Panc1 (cell line): ENCODE measurements around the gene RPL14. TPM values are rescaled to one million over a fixed set of nuclear protein-coding genes. Genes with fewer than 3 reads are reported as not detected.

Source experiments
- ATAC-seq: fragments of 200-7000 bp; cut with Tn5 transposase; 2 replicates; pipeline ENCODE4 v1.9.1; 2020; ENCODE audit warnings: mild to moderate bottlenecking, moderate library complexity
- BruUV-seq: library from RNA; stranded (reverse); fragments of 400-500 nt; replicated peaks from 2 replicates; lab custom pipeline; 2021; lab: Mats Ljungman, UMichigan
- CTCF ChIA-PET: fragments of 300-600 bp; sonication (Branson Sonifier 250); formaldehyde crosslinking; loops from one replicate; lab custom pipeline; 2022; ENCODE audit warnings: antibody characterized with exemption; lab: Charles Lee
- POLR2A ChIA-PET: fragments of 300-600 bp; sonication (Branson Sonifier 250); formaldehyde crosslinking; loops from one replicate; lab custom pipeline; 2022; ENCODE audit warnings: antibody characterized with exemption; lab: Charles Lee
- DNase-seq: peaks from one replicate; pipeline ENCODE4 v3.0.0-alpha.2; 2010; ENCODE audit warnings: low read depth, low spot score
- H3K27ac ChIP-seq: 2 replicates; pipeline ENCODE4 v1.5.1; 2011; ENCODE audit warnings: mild to moderate bottlenecking, low read length, inconsistent platforms
- H3K27me3 ChIP-seq: fragments of 200-500 bp; sonication (Bioruptor generic); 2 replicates; pipeline ENCODE4 v1.6.0; 2014; ENCODE audit warnings: low read length, inconsistent platforms; ENCODE audit not compliant: control insufficient read depth, insufficient read depth
- H3K36me3 ChIP-seq: fragments of 200-500 bp; sonication (Bioruptor generic); 2 replicates; pipeline ENCODE4 v1.5.1; 2014; ENCODE audit warnings: inconsistent platforms, mild to moderate bottlenecking, low read length, moderate library complexity; ENCODE audit not compliant: control insufficient read depth, insufficient read depth
- H3K4me1 ChIP-seq: 2 replicates; pipeline ENCODE4 v1.5.1; 2011; ENCODE audit warnings: inconsistent platforms, mild to moderate bottlenecking, low read length, moderate library complexity; ENCODE audit not compliant: control insufficient read depth, insufficient read depth
- H3K4me3 ChIP-seq, 2 experiments: 2 replicates each; pipeline ENCODE4 v1.5.1; 2011 to 2012; ENCODE audit warnings: low read depth in 2 of 2, low read length in 2 of 2, mild to moderate bottlenecking in 2 of 2, inconsistent platforms in 1 of 2, moderate library complexity in 1 of 2
- H3K9me3 ChIP-seq: fragments of 200-500 bp; sonication (Bioruptor generic); 2 replicates; pipeline ENCODE4 v1.5.1; 2014; ENCODE audit warnings: low read depth, mild to moderate bottlenecking, inconsistent platforms, low read length, moderate library complexity; ENCODE audit not compliant: control insufficient read depth, insufficient read depth
- POLR2AphosphoS5 ChIP-seq: IDR thresholded peaks from 2 replicates; pipeline ENCODE4 v1.6.1; 2012; ENCODE audit warnings: mild to moderate bottlenecking, low read depth, low read length, moderate library complexity
- SIN3A ChIP-seq: IDR thresholded peaks from 2 replicates; pipeline ENCODE4 v1.6.1; 2012; ENCODE audit warnings: low read depth, mild to moderate bottlenecking, low read length, moderate library complexity, borderline replicate concordance; ENCODE audit not compliant: insufficient read depth
- TCF7L2 ChIP-seq: IDR thresholded peaks from 2 replicates; pipeline ENCODE4 v1.6.1; 2011; ENCODE audit warnings: mild to moderate bottlenecking, low read depth, low read length, inconsistent platforms
- in situ Hi-C: cut with HindIII; loops from 2 replicates; pipeline ENCODE4 v1.10.0; 2016; ENCODE audit warnings: low sequenced_read_pairs, low pct_unique_long_range_greater_than_20kb
- intact Hi-C: fragments of 100-400 bp; cut with micrococcal nuclease; formaldehyde crosslinking; loops from one replicate; pipeline ENCODE4 v1.10.0; 2022; ENCODE audit not compliant: unreplicated experiment
- total RNA-seq: library from RNA; stranded (reverse); gene quantifications from one replicate; pipeline ENCODE4 v1.2.1, GENCODE V29; 2021; ENCODE audit not compliant: unreplicated experiment
- TF ChIP-seq, protein P1 (sequence below), 2 experiments: IDR thresholded peaks; 2 replicates each; pipeline ENCODE4 v1.6.1; 2011 to 2012; ENCODE audit warnings: low read depth in 2 of 2, control low read depth in 1 of 2, low read length in 1 of 2, mild to moderate bottlenecking in 1 of 2, moderate library complexity in 1 of 2; ENCODE audit not compliant: insufficient read depth in 1 of 2
- TF ChIP-seq, protein P2 (sequence below): fragments of 450-650 bp; IDR thresholded peaks from 2 replicates; pipeline ENCODE4 v1.5.1; 2017; ENCODE audit warnings: mild to moderate bottlenecking

RPL14 gene
- total RNA-seq, 1 experiment from 2014 or later, result 1,134 TPM

DNA sequence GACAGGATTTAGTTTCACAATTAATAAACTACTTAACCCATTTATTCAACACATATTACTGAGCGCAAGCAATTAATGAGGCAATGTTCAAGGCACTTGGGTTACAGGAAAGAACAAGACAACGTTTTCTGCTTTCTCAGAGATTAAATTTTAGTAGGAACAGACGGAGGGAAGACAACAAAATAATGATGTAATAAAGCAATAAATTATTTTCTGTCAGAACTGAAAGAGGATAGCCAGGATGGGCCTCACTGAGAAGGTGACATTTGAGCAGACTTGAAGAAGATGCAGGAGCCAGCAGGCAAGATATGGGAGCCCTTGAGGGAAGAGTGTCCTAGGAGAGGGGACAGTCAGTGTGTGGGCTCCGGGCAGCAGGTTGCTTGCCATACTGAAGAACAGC is 11.3 kb upstream of the RPL14 start:
- Histone ChIP-seq H3K9me3 (no peaks in the 10 kb centered on the region), H3K27me3 (no peaks in the 10 kb centered on the region), H3K4me3 (no peak overlapping the region), H3K27ac (no peak overlapping the region), H3K36me3 (no peaks in the 10 kb centered on the region), H3K4me1 (no peaks in the 10 kb centered on the region)
- ATAC-seq (no peak), DNase-seq (no peak)
- ChIA-PET POLR2A (no interaction called here), CTCF (no interaction called here)
- in situ Hi-C loops, result no loop called here
- TF ChIP-seq, protein P1, sequence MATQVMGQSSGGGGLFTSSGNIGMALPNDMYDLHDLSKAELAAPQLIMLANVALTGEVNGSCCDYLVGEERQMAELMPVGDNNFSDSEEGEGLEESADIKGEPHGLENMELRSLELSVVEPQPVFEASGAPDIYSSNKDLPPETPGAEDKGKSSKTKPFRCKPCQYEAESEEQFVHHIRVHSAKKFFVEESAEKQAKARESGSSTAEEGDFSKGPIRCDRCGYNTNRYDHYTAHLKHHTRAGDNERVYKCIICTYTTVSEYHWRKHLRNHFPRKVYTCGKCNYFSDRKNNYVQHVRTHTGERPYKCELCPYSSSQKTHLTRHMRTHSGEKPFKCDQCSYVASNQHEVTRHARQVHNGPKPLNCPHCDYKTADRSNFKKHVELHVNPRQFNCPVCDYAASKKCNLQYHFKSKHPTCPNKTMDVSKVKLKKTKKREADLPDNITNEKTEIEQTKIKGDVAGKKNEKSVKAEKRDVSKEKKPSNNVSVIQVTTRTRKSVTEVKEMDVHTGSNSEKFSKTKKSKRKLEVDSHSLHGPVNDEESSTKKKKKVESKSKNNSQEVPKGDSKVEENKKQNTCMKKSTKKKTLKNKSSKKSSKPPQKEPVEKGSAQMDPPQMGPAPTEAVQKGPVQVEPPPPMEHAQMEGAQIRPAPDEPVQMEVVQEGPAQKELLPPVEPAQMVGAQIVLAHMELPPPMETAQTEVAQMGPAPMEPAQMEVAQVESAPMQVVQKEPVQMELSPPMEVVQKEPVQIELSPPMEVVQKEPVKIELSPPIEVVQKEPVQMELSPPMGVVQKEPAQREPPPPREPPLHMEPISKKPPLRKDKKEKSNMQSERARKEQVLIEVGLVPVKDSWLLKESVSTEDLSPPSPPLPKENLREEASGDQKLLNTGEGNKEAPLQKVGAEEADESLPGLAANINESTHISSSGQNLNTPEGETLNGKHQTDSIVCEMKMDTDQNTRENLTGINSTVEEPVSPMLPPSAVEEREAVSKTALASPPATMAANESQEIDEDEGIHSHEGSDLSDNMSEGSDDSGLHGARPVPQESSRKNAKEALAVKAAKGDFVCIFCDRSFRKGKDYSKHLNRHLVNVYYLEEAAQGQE (IDR thresholded peaks at IDR 0.05; ENCODE audit: insufficient read depth in 1 of 2, low read depth in 2 of 2, low read length in 1 of 2), result no peak
- TF ChIP-seq TCF7L2, result no peak
- TF ChIP-seq POLR2AphosphoS5, result no peak
- TF ChIP-seq SIN3A, result no peak
- TF ChIP-seq, protein P2, sequence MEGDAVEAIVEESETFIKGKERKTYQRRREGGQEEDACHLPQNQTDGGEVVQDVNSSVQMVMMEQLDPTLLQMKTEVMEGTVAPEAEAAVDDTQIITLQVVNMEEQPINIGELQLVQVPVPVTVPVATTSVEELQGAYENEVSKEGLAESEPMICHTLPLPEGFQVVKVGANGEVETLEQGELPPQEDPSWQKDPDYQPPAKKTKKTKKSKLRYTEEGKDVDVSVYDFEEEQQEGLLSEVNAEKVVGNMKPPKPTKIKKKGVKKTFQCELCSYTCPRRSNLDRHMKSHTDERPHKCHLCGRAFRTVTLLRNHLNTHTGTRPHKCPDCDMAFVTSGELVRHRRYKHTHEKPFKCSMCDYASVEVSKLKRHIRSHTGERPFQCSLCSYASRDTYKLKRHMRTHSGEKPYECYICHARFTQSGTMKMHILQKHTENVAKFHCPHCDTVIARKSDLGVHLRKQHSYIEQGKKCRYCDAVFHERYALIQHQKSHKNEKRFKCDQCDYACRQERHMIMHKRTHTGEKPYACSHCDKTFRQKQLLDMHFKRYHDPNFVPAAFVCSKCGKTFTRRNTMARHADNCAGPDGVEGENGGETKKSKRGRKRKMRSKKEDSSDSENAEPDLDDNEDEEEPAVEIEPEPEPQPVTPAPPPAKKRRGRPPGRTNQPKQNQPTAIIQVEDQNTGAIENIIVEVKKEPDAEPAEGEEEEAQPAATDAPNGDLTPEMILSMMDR, result no peak
- BruUV-seq, result no TSS peak
- intact Hi-C loops, result no loop called here

DNA sequence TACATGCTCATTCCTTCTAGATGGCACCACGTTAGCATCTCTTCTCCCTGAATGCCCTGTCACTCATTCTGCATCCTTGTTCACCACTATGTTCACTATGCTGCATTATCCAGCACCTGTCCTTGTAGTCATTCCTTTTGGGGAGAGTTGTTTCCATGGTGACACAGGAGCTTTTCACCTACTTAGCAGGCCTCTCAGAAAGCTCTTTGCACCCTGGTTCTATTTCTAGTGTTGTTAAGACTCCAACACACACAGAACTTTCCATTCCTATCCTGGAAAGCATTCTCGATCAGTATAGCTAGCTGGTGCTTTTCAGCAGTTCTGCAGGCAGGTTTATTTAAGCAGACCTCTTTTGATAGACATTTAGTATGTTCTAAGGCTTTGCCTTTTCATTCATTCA is 6.7 kb upstream of the RPL14 start:
- no peaks in the 10 kb centered on the region for H3K9me3 ChIP-seq
- H3K36me3 ChIP-seq, result no peaks in the 10 kb centered on the region
- in situ Hi-C loops, result no loop called here
- no peak overlapping the region for H3K27ac ChIP-seq
- BruUV-seq, result no TSS peak
- TF ChIP-seq TCF7L2, result no peak
- TF ChIP-seq, protein P2, result no peak
- TF ChIP-seq SIN3A, result no peak
- TF ChIP-seq, protein P1 (IDR thresholded peaks at IDR 0.05; ENCODE audit: insufficient read depth in 1 of 2, low read depth in 2 of 2, low read length in 1 of 2), result no peak
- TF ChIP-seq POLR2AphosphoS5, result no peak
- ChIA-PET POLR2A (no interaction called here), CTCF (interaction anchor here (0.6 kb wide), 1 partner anchor 418 kb away, joined by 3 read pairs; no protein-coding TSS in a partner anchor)
- H3K27me3 ChIP-seq, result no peaks in the 10 kb centered on the region
- intact Hi-C loops, result loop anchor here (5.0 kb wide), 1 partner anchor 123 kb away; no protein-coding TSS in a partner anchor
- peaks cover 11% of the 10 kb centered on the region for H3K4me1 ChIP-seq
- no peak for ATAC-seq
- no peak for DNase-seq
- no peak overlapping the region for H3K4me3 ChIP-seq
